Right lobe of liver (tissue), 4 donors: ENCODE measurements around the gene LHX4.

ENCODE experiments used
- POLR2A ChIP-seq: fragments of 450-650 bp; IDR thresholded peaks from one replicate; pipeline ENCODE4 v1.6.1; 2017; ENCODE audit warnings: antibody characterized with exemption, mild to moderate bottlenecking
- TF ChIP-seq, protein P1 (sequence below), 4 donors: fragments of 200-600 bp in 3 of 4; fragments of 450-650 bp in 1 of 4; IDR thresholded peaks; one replicate each; pipeline versions ENCODE4 v1.5.1 to v1.8.0; 2016 to 2022; ENCODE audit warnings: antibody characterized with exemption in 4 of 4, mild to moderate bottlenecking in 2 of 4
- donor health status: DM: no; HTN: no; CAD: no.
- donor health status: DM: no; HTN: no; CAD: no.
- donor health status: DM: no; HTN: yes; CAD: no.

DNA sequence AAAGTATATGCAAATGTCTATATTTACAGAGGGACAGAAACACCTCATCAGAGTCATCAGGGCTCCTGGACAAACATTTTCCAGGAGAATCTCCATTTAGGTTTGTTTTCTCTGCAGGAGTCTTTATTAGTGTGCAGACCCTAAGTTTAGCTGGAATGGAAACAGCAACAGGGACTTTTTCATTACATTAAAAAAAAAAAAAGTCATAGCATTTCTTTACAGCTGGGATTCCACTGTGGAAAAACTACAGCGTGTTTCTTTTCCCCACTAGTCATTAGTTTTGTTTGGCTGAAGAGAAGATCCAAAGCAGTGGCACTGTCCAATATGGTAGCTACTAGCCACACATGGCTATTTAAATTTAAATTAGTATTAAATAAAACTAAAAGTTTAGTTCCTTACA lies 49.6 kb downstream of the LHX4 start:
- TF ChIP-seq, protein P1, sequence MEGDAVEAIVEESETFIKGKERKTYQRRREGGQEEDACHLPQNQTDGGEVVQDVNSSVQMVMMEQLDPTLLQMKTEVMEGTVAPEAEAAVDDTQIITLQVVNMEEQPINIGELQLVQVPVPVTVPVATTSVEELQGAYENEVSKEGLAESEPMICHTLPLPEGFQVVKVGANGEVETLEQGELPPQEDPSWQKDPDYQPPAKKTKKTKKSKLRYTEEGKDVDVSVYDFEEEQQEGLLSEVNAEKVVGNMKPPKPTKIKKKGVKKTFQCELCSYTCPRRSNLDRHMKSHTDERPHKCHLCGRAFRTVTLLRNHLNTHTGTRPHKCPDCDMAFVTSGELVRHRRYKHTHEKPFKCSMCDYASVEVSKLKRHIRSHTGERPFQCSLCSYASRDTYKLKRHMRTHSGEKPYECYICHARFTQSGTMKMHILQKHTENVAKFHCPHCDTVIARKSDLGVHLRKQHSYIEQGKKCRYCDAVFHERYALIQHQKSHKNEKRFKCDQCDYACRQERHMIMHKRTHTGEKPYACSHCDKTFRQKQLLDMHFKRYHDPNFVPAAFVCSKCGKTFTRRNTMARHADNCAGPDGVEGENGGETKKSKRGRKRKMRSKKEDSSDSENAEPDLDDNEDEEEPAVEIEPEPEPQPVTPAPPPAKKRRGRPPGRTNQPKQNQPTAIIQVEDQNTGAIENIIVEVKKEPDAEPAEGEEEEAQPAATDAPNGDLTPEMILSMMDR (IDR thresholded peaks at IDR 0.05): no peak
- TF ChIP-seq POLR2A: no peak
